Mucosa of gallbladder (tissue), 1 donor: ENCODE results near the gene ISLR. TPM values are rescaled to one million over a fixed set of nuclear protein-coding genes. Genes with fewer than 3 reads are reported as not detected.

Experiments used
- DNase-seq: peaks from one replicate; pipeline ENCODE4 v3.0.0-alpha.2; 2020; ENCODE audit warnings: low spot score
- total RNA-seq: library from RNA; stranded (reverse); gene quantifications from one replicate; pipeline ENCODE4 v1.2.1, GENCODE V29; 2021
- donor health status: DM: no; HTN: no; CAD: no.

The ISLR gene
- 53.0 TPM for total RNA-seq

- DNase-seq, result peak; percentile 54
Observed at GRCh38 chr15:74173380-74174218, at the start of gene ISLR. Gene ISLR, plus strand, starts transcription at chr15:74173710. Its CDS starts 1,149 bp downstream, at chr15:74174859.

GRCh38 chr15:74124196-74124595 is 49.3 kb upstream of the ISLR start:
- no peak for DNase-seq

- no peak for DNase-seq
Observed at GRCh38 chr15:74124759-74125158, 48.8 kb upstream of the ISLR start.

GRCh38 chr15:74127255-74127953 is 46.1 kb upstream of the ISLR start:
- DNase-seq, result peak; percentile 89

- DNase-seq, result no peak
Observed at GRCh38 chr15:74127954-74128784, 45.3 kb upstream of the ISLR start.

GRCh38 chr15:74128785-74129585 is 44.5 kb upstream of the ISLR start:
- no peak for DNase-seq

GRCh38 chr15:74129586-74130154 is 43.8 kb upstream of the ISLR start:
- DNase-seq, result no peak

- no peak for DNase-seq
Observed at GRCh38 chr15:74130155-74130848, 43.2 kb upstream of the ISLR start, which contains the start of gene ISLR2. Gene ISLR2, plus strand, starts transcription at chr15:74130586. Its CDS starts 2,169 bp downstream, at chr15:74132755.

GRCh38 chr15:74130849-74131627 is 42.5 kb upstream of the ISLR start:
- no peak for DNase-seq

GRCh38 chr15:74131628-74132413 is 41.7 kb upstream of the ISLR start:
- DNase-seq, result no peak

GRCh38 chr15:74132681-74133651 is 40.5 kb upstream of the ISLR start:
- DNase-seq, result no peak

- no peak for DNase-seq
Observed at GRCh38 chr15:74133694-74134386, 39.7 kb upstream of the ISLR start.

- peak; percentile 44 for DNase-seq
Observed at GRCh38 chr15:74134387-74135027, 39.0 kb upstream of the ISLR start.

GRCh38 chr15:74135041-74135565 is 38.4 kb upstream of the ISLR start:
- no peak for DNase-seq

- no peak for DNase-seq
Observed at GRCh38 chr15:74136540-74136813, 37.0 kb upstream of the ISLR start.

- no peak for DNase-seq
Observed at GRCh38 chr15:74136814-74137536, 36.5 kb upstream of the ISLR start.
